HG03354 (cell line): ENCODE measurements around the gene MIER2.
"Not testable (repeated sequence)": the region's sequence is repeated elsewhere in the genome, so short reads cannot be mapped to it uniquely, and the experiment has no call there.

Experiments used
- ATAC-seq: cut with Tn5 transposase; IDR thresholded peaks from one replicate; pipeline ENCODE4 v1.9.1; 2021; ENCODE audit warnings: mild to moderate bottlenecking; ENCODE audit not compliant: unreplicated experiment, poor library complexity, severe bottlenecking

MIER2 gene

GRCh38 chr19:271856-272255 lies 72.7 kb downstream of the MIER2 start:
- ATAC-seq = no peak

GRCh38 chr19:270766-271318 lies 73.8 kb downstream of the MIER2 start:
- ATAC-seq = not testable (repeated sequence)

GRCh38 chr19:269241-269640 lies 75.4 kb downstream of the MIER2 start:
- no peak for ATAC-seq

- no peak for ATAC-seq
Measured at GRCh38 chr19:262125-262524, 82.5 kb downstream of the MIER2 start.

GRCh38 chr19:256804-257203 lies 87.8 kb downstream of the MIER2 start:
- not testable (repeated sequence) for ATAC-seq
